ENCODE results near the gene SETX. TPM values are rescaled to one million over a fixed set of nuclear protein-coding genes. Genes with fewer than 3 reads are reported as not detected.

Gene SETX
- total and polyA plus RNA-seq, 2 of the 13 experiments (the other 11 are each of a cell fraction or from before 2014, with no cell fraction given), result 13.2 to 39.0 TPM

GRCh38 chr9:132235894-132236661, 118.7 kb downstream of the SETX start:
- in situ Hi-C loops (cut with HindIII; ENCODE audit: extremely low pct_ligation_motif_present, low pct_unique_long_range_greater_than_20kb), result loop anchor here (25.0 kb wide), 1 partner anchor 649 kb away; no protein-coding TSS in a partner anchor
- H3K4me1 ChIP-seq (ENCODE audit: insufficient read depth, low read length), result no peaks in the 10 kb centered on the region
- no peak overlapping the region for H2AFZ ChIP-seq (ENCODE audit: low read length)
- DNase-seq (ENCODE audit: low spot score) (peak; percentile 46), FAIRE-seq (peak; percentile 42), ATAC-seq (peak; percentile 51)
- no peaks in the 10 kb centered on the region for H3K9me3 ChIP-seq (ENCODE audit: low read length)
- ChIA-PET CTCF (ENCODE audit: low intra/inter-chr PET ratio, low total read pairs) (interaction anchor here (0.7 to 1.2 kb wide), 3 partner anchors 17 to 474 kb away, joined by 3 to 12 read pairs (median 5); no protein-coding TSS in a partner anchor), POLR2A (no interaction called here)
- no TSS peak for BruUV-seq (replicated peaks)
- H3K79me2 ChIP-seq (ENCODE audit: insufficient read depth, low read length), result no peaks in the 10 kb centered on the region
- H4K20me1 ChIP-seq (ENCODE audit: insufficient read depth, low read length), result peaks cover 11% of the 10 kb centered on the region; the same call in 1 of the 2 replicates
- 22% methylated on average over 9 of the region's 19 CpGs for WGBS (ENCODE audit: low lambda C conversion rate)
- intact Hi-C loops (cut with micrococcal nuclease; ENCODE audit: unreplicated experiment), result loop anchor here (5.0 kb wide), 2 partner anchors 69 to 171 kb away; partner anchors contain the start of gene TTF1
- no peak overlapping the region for H3K4me2 ChIP-seq (ENCODE audit: low read depth, low read length)
- H3K27me3 ChIP-seq (ENCODE audit: control insufficient read depth in 1 of 2, insufficient read depth in 2 of 2, low read length in 2 of 2), result peaks cover 8 to 68% of the 10 kb centered on the region in 2 experiments; a peak in 4 of 5 replicates
- no peak overlapping the region for H3K27ac ChIP-seq (ENCODE audit: extremely low read length, insufficient read depth, low read length)
- H3K4me3 ChIP-seq (replicated peaks in 1 of 3; ENCODE audit: insufficient read depth in 1 of 3, low read depth in 2 of 3, low read length in 3 of 3), result no peak overlapping the region
- H3K36me3 ChIP-seq (replicated peaks in 1 of 2; ENCODE audit: control insufficient read depth in 1 of 2, insufficient read depth in 2 of 2, low read length in 2 of 2), result no peaks in the 10 kb centered on the region
- no peak overlapping the region for H3K9ac ChIP-seq (ENCODE audit: insufficient read depth, low read depth, low read length)
- TF ChIP-seq CTCF (CRISPR knock-in tag; IDR thresholded peaks at IDR 0.05) (peak; percentile 92), FOSL2 (CRISPR knock-in tag; IDR thresholded peaks at IDR 0.05) (no peak), XRCC5 (optimal IDR thresholded peaks at IDR 0.05; ENCODE audit: low read length) (peak; percentile 75), ZNF672 (CRISPR knock-in tag; IDR thresholded peaks at IDR 0.05) (no peak), CENPT (CRISPR knock-in tag; IDR thresholded peaks at IDR 0.05; ENCODE audit: low read depth) (no peak), MIER2 (CRISPR knock-in tag; IDR thresholded peaks at IDR 0.05) (0 out of 2 replicates have a peak, but pooled peaks have one; percentile 35), PTBP1 (IDR thresholded peaks at IDR 0.05; ENCODE audit: low read depth, low read length, poor library complexity, severe bottlenecking) (no peak), ZNF737 (CRISPR knock-in tag; IDR thresholded peaks at IDR 0.05; ENCODE audit: borderline replicate concordance) (no peak), GRHL1 (CRISPR knock-in tag; conservative IDR thresholded peaks at IDR 0.05) (no peak), SALL1 (CRISPR knock-in tag; IDR thresholded peaks at IDR 0.05) (0 out of 2 replicates have a peak, but pooled peaks have one; percentile 33), ELF3 (CRISPR knock-in tag; IDR thresholded peaks at IDR 0.05) (peak; percentile 16; the same call in 1 of the 2 replicates), TEAD3 (CRISPR knock-in tag; optimal IDR thresholded peaks at IDR 0.05; ENCODE audit: borderline replicate concordance) (peak; percentile 23), ZNF570 (CRISPR knock-in tag; IDR thresholded peaks at IDR 0.05; ENCODE audit: borderline replicate concordance) (no peak), ZNF790 (CRISPR knock-in tag; IDR thresholded peaks at IDR 0.05; ENCODE audit: borderline replicate concordance) (no peak), ELF1 (CRISPR knock-in tag; IDR thresholded peaks at IDR 0.05) (no peak), ZNF501 (CRISPR knock-in tag; IDR thresholded peaks at IDR 0.05) (0 out of 2 replicates have a peak, but pooled peaks have one; percentile 18), YY1 (IDR thresholded peaks at IDR 0.05; ENCODE audit: insufficient read depth, insufficient replicate concordance, low read depth, low read length) (peak; percentile 16)
- TF ChIP-seq, protein P1, sequence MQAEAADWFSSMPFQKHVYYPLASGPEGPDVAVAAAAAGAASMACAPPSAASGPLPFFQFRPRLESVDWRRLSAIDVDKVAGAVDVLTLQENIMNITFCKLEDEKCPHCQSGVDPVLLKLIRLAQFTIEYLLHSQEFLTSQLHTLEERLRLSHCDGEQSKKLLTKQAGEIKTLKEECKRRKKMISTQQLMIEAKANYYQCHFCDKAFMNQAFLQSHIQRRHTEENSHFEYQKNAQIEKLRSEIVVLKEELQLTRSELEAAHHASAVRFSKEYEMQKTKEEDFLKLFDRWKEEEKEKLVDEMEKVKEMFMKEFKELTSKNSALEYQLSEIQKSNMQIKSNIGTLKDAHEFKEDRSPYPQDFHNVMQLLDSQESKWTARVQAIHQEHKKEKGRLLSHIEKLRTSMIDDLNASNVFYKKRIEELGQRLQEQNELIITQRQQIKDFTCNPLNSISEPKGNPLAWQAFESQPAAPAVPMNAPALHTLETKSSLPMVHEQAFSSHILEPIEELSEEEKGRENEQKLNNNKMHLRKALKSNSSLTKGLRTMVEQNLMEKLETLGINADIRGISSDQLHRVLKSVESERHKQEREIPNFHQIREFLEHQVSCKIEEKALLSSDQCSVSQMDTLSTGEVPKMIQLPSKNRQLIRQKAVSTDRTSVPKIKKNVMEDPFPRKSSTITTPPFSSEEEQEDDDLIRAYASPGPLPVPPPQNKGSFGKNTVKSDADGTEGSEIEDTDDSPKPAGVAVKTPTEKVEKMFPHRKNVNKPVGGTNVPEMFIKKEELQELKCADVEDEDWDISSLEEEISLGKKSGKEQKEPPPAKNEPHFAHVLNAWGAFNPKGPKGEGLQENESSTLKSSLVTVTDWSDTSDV (CRISPR knock-in tag; IDR thresholded peaks at IDR 0.05), result no peak
